K562 (cell line): ENCODE data around the gene EDA. TPM values are rescaled to one million over a fixed set of nuclear protein-coding genes. Genes with fewer than 3 reads are reported as not detected.

Experiments
- ATAC-seq: fragments of 200-7000 bp; cut with Tn5 transposase; 3 replicates; pipeline ENCODE4 v1.9.1; 2020; ENCODE audit warnings: moderate library complexity
- BruUV-seq: library from RNA; stranded (reverse); fragments of 400-500 nt; replicated peaks from 2 replicates; lab custom pipeline; 2021; lab: Mats Ljungman, UMichigan
- CTCF ChIA-PET: fragments of 300-600 bp; formaldehyde crosslinking; extraction: SDS; loops from one replicate; lab custom pipeline; 2021; ENCODE audit warnings: low intra/inter-chr PET ratio; lab: Yijun Ruan, JAX
- POLR2A ChIA-PET: fragments of 300-600, 350-650 bp; sonication (Branson Sonifier 250); formaldehyde crosslinking; extraction: SDS; loops from one replicate; lab custom pipeline; 2021; ENCODE audit warnings: antibody characterized with exemption, inconsistent platforms; lab: Yijun Ruan, JAX
- DNase-seq, 4 experiments: peaks; one replicate each; pipeline versions ENCODE4 v3.0.0 to v3.0.0-alpha.2; 2011 to 2018; ENCODE audit warnings: low spot score in 3 of 4, mixed read lengths in 3 of 4; ENCODE audit errors: extremely low read depth in 1 of 4
- FAIRE-seq: peaks from 2 replicates; lab custom pipeline; 2011; peaks lifted over from hg19 to GRCh38; lab: Jason Lieb, UNC
- H2AFZ ChIP-seq: 2 replicates; pipeline ENCODE4 v1.6.0; 2011; ENCODE audit warnings: low read depth, low read length, control low read depth, inconsistent platforms
- H3K27ac ChIP-seq: fragments of 200-600 bp; 3 replicates; pipeline ENCODE4 v1.8.0; 2011; ENCODE audit warnings: low read depth, mild to moderate bottlenecking, control low read depth, inconsistent platforms, low read length, moderate library complexity, mixed read lengths; ENCODE audit errors: extremely low read depth
- H3K27me3 ChIP-seq, 2 experiments: fragments of 300-600 bp in 1 of 2; 2 replicates in 1 of 2; 3 replicates in 1 of 2; pipeline versions ENCODE4 v1.6.0 to v1.8.0; 2011; ENCODE audit warnings: inconsistent platforms in 2 of 2, low read length in 2 of 2, mild to moderate bottlenecking in 1 of 2, mixed read lengths in 1 of 2, moderate library complexity in 1 of 2; ENCODE audit not compliant: control insufficient read depth in 2 of 2, insufficient read depth in 2 of 2
- H3K36me3 ChIP-seq: fragments of 300-600 bp; 3 replicates; pipeline ENCODE4 v1.8.0; 2011; ENCODE audit warnings: mild to moderate bottlenecking, low read length, inconsistent platforms; ENCODE audit not compliant: control insufficient read depth, insufficient read depth
- H3K4me1 ChIP-seq, 2 experiments: fragments of 200-600 bp in 1 of 2; replicated peaks in 1 of 2; 2 replicates in 1 of 2; 3 replicates in 1 of 2; pipeline versions ENCODE4 v1.5.1 to v1.8.0; 2011; ENCODE audit warnings: inconsistent platforms in 2 of 2, low read length in 2 of 2, mild to moderate bottlenecking in 1 of 2, mixed read lengths in 1 of 2, moderate library complexity in 1 of 2; ENCODE audit not compliant: control insufficient read depth in 2 of 2, insufficient read depth in 2 of 2
- H3K4me2 ChIP-seq: 2 replicates; pipeline ENCODE4 v1.6.1; 2011; ENCODE audit warnings: low read length, control low read depth, inconsistent platforms, mixed read lengths; ENCODE audit not compliant: insufficient read depth
- H3K4me3 ChIP-seq: fragments of 200-600 bp; sonication (generic), shearing (Covaris generic); 2 replicates; pipeline ENCODE4 v1.5.1; 2016; ENCODE audit warnings: control low read depth, inconsistent platforms
- H3K79me2 ChIP-seq: fragments of 200-600 bp; 3 replicates; pipeline ENCODE4 v1.8.0; 2011; ENCODE audit warnings: low read length, inconsistent platforms; ENCODE audit not compliant: control insufficient read depth, insufficient read depth
- H3K9ac ChIP-seq, 2 experiments: 2 replicates each; pipeline versions ENCODE4 v1.6.0 to v1.6.1; 2011; ENCODE audit warnings: low read depth in 2 of 2, low read length in 2 of 2, control low read depth in 1 of 2, inconsistent platforms in 1 of 2, mild to moderate bottlenecking in 1 of 2, mixed read lengths in 1 of 2; ENCODE audit not compliant: insufficient read depth in 1 of 2
- H3K9me1 ChIP-seq: one replicate; pipeline ENCODE4 v1.6.0; 2011; ENCODE audit warnings: inconsistent platforms, mild to moderate bottlenecking, low read length, moderate library complexity; ENCODE audit not compliant: control insufficient read depth, insufficient read depth
- H3K9me3 ChIP-seq: replicated peaks from 2 replicates; pipeline ENCODE4 v1.5.1; 2011; ENCODE audit warnings: low read depth, low read length, inconsistent platforms; ENCODE audit not compliant: control insufficient read depth, insufficient read depth
- H4K20me1 ChIP-seq: replicated peaks from 2 replicates; pipeline ENCODE4 v1.6.1; 2011; ENCODE audit warnings: low read length, inconsistent platforms, mixed read lengths; ENCODE audit not compliant: control insufficient read depth, insufficient read depth
- FOXP4 ChIP-seq: sonication (generic); formaldehyde crosslinking; IDR thresholded peaks from 2 replicates; pipeline ENCODE4 v1.8.0; 2022; ENCODE audit warnings: mild to moderate bottlenecking, missing genetic modification reagents, borderline replicate concordance
- GTF3C2 ChIP-seq: IDR thresholded peaks from 3 replicates; pipeline ENCODE4 v1.6.1; 2011; ENCODE audit warnings: borderline replicate concordance, mild to moderate bottlenecking, moderate library complexity; ENCODE audit not compliant: insufficient read length; ENCODE audit errors: extremely low read depth
- NFIC ChIP-seq: fragments of 450-650 bp; IDR thresholded peaks from 2 replicates; pipeline ENCODE4 v1.6.1; 2017; ENCODE audit warnings: mild to moderate bottlenecking, inconsistent platforms
- NRF1 ChIP-seq, 2 experiments: fragments of 450-650 bp; IDR thresholded peaks in 1 of 2; conservative IDR thresholded peaks in 1 of 2; 2 replicates each; pipeline ENCODE4 v1.6.1; 2014; ENCODE audit warnings: mild to moderate bottlenecking in 2 of 2
- SOX6 ChIP-seq: fragments of 450-650 bp; IDR thresholded peaks from 2 replicates; pipeline ENCODE4 v1.6.1; 2014; ENCODE audit warnings: mild to moderate bottlenecking
- THRB ChIP-seq: fragments of 450-650 bp; formaldehyde crosslinking; conservative IDR thresholded peaks from 2 replicates; pipeline ENCODE4 v1.4.0; 2022; ENCODE audit warnings: mild to moderate bottlenecking, missing genetic modification characterization
- WGBS: fragments of 100-300 bp; shearing (Covaris generic); methylation state at CpG from one replicate; pipeline ENCODE4 v1.1.6; 2016; ENCODE audit warnings: low coverage, mixed read lengths; ENCODE audit not compliant: insufficient coverage; ENCODE audit errors: missing lambda C conversion rate; 5-methylcytosine and 5-hydroxymethylcytosine counted together
- in situ Hi-C: fragments of 300-500 bp; cut with MboI; formaldehyde crosslinking; loops from 4 replicates; pipeline ENCODE4 v1.15.0; 2018; ENCODE audit warnings: inconsistent platforms, mixed read lengths
- intact Hi-C: fragments of 100-400 bp; cut with micrococcal nuclease; formaldehyde crosslinking; loops from 2 replicates; pipeline ENCODE4 v1.14.2; 2022
- polyA plus RNA-seq, 8 experiments: library from polyadenylated mRNA; depleted of rRNA in 4 of 8; stranded (reverse) in 5 of 8; unstranded in 3 of 8; fragments of >200 nt; fragmentation: Nextera tagmentation in 2 of 8; fragmentation: Illumina TruSeq in 1 of 8; extraction: Ambion mirVana in 2 of 8; extraction: Trizol in 1 of 8; gene quantifications; 2 replicates each; pipeline versions ENCODE4 v1.2.1 to v1.2.3, GENCODE V29; 2011 to 2014; ENCODE audit warnings: inconsistent platforms in 1 of 8, missing spikeins in 1 of 8
- total RNA-seq, 7 experiments: library from RNA; depleted of rRNA in 6 of 7; stranded (reverse); fragments of >200 nt in 6 of 7; fragmentation: Illumina TruSeq in 2 of 7; extraction: Trizol in 2 of 7; gene quantifications; 2 replicates each; pipeline versions ENCODE4 v1.2.1 to v1.2.3, GENCODE V29; 2011 to 2021; ENCODE audit warnings: low replicate concordance in 1 of 7

Gene EDA
- total and polyA plus RNA-seq, 9 of the 15 experiments (the other 6 are each of a cell fraction or from before 2014, with no cell fraction given) = 0.03 to 0.40 (median 0.07) TPM

- TF ChIP-seq GTF3C2 (no peak), FOXP4 (CRISPR knock-in tag) (no peak)
Observed at GRCh38 chrX:69674891-69675290, 59.0 kb downstream of the EDA start (continued).

- Histone ChIP-seq H3K36me3 (no peaks in the 10 kb centered on the region), H3K79me2 (no peaks in the 10 kb centered on the region), H3K9me3 (no peaks in the 10 kb centered on the region), H3K9ac (no peak overlapping the region), H3K9me1 (no peaks in the 10 kb centered on the region), H4K20me1 (no peaks in the 10 kb centered on the region), H2AFZ (no peak overlapping the region), H3K4me1 (no peaks in the 10 kb centered on the region), H3K27me3 (no peaks in the 10 kb centered on the region), H3K4me3 (no peak overlapping the region), H3K4me2 (no peak overlapping the region), H3K27ac (no peak overlapping the region)
- WGBS = 0% methylated on average over 2 of the region's 2 CpGs
- ChIA-PET CTCF (no interaction called here), POLR2A (no interaction called here)
- in situ Hi-C loops = no loop called here
- TF ChIP-seq NFIC (no peak), SOX6 (no peak), NRF1 (conservative IDR thresholded peaks at IDR 0.05 in 1 of 2, IDR thresholded peaks at IDR 0.05 in 1 of 2) (no peak), THRB (CRISPR knock-in tag) (no peak)
- intact Hi-C loops = no loop called here
- ATAC-seq (no peak), FAIRE-seq (no peak), DNase-seq (no peak)
- no TSS peak for BruUV-seq
Observed at GRCh38 chrX:69705818-69706217, 89.9 kb downstream of the EDA start.
